HepG2 (cell line): ENCODE measurements around the gene HINFP. TPM values are rescaled to one million over a fixed set of nuclear protein-coding genes. Genes with fewer than 3 reads are reported as not detected.

Source experiments
- DMTF1 ChIP-seq: sonication (generic); formaldehyde crosslinking; IDR thresholded peaks from 2 replicates; pipeline ENCODE4 v1.4.0; 2020; ENCODE audit warnings: mild to moderate bottlenecking, missing genetic modification reagents
- ERF ChIP-seq: IDR thresholded peaks from 2 replicates; pipeline ENCODE4 v1.6.1; 2018; ENCODE audit warnings: missing biosample characterization, missing genetic modification reagents
- FOXK1 ChIP-seq: sonication (generic); formaldehyde crosslinking; IDR thresholded peaks from 2 replicates; pipeline ENCODE4 v1.4.0; 2020; ENCODE audit warnings: low read depth, missing genetic modification reagents, borderline replicate concordance
- GMEB2 ChIP-seq: IDR thresholded peaks from 2 replicates; pipeline ENCODE4 v1.6.1; 2016; ENCODE audit warnings: missing biosample characterization, missing genetic modification reagents, low read depth
- HNF4G ChIP-seq, 2 experiments: sonication (generic) in 1 of 2; formaldehyde crosslinking in 1 of 2; IDR thresholded peaks; 2 replicates each; pipeline versions ENCODE4 v1.4.0 to v1.6.1; 2011 to 2020; ENCODE audit warnings: borderline replicate concordance in 2 of 2, low read depth in 2 of 2, mild to moderate bottlenecking in 2 of 2, low read length in 1 of 2, missing genetic modification reagents in 1 of 2, moderate library complexity in 1 of 2
- IKZF5 ChIP-seq: IDR thresholded peaks from 2 replicates; pipeline ENCODE4 v1.6.1; 2018; ENCODE audit warnings: missing genetic modification reagents, mild to moderate bottlenecking, missing compliant biosample characterization
- JUNB ChIP-seq: sonication (generic); formaldehyde crosslinking; IDR thresholded peaks from 2 replicates; pipeline ENCODE4 v1.8.0; 2022; ENCODE audit warnings: missing genetic modification reagents, mild to moderate bottlenecking, borderline replicate concordance
- SAFB2 ChIP-seq: sonication (generic); formaldehyde crosslinking; IDR thresholded peaks from 2 replicates; pipeline ENCODE4 v1.5.1; 2020; ENCODE audit warnings: missing genetic modification reagents, low read depth, mild to moderate bottlenecking, borderline replicate concordance
- polyA plus RNA-seq, 8 experiments: library from polyadenylated mRNA; depleted of rRNA in 3 of 8; stranded (reverse) in 7 of 8; unstranded in 1 of 8; fragments of >200 nt; fragmentation: Illumina TruSeq in 4 of 8; extraction: Trizol in 4 of 8; gene quantifications; 2 replicates each; pipeline versions ENCODE4 v1.2.1 to v1.2.3, GENCODE V29; 2011 to 2016; ENCODE audit warnings: low read depth in 4 of 8, missing spikeins in 1 of 8, mixed read lengths in 1 of 8; ENCODE audit not compliant: insufficient read depth in 1 of 8
- total RNA-seq, 5 experiments: library from RNA; depleted of rRNA; stranded (reverse); fragments of >200 nt; fragmentation: Illumina TruSeq; extraction: Trizol; gene quantifications; 2 replicates each; pipeline ENCODE4 v1.2.3, GENCODE V29; 2016; ENCODE audit warnings: low read depth in 1 of 5

Gene HINFP
- total and polyA plus RNA-seq, 2 of the 13 experiments (the other 11 are each of a cell fraction or from before 2014, with no cell fraction given) = 15.1 to 21.4 TPM

- TF ChIP-seq IKZF5 (CRISPR knock-in tag) (no peak), ERF (CRISPR knock-in tag) (no peak), FOXK1 (CRISPR knock-in tag) (no peak), JUNB (CRISPR knock-in tag) (no peak), SAFB2 (CRISPR knock-in tag) (no peak), GMEB2 (CRISPR knock-in tag) (no peak), HNF4G (IDR thresholded peaks at IDR 0.05; ENCODE audit: borderline replicate concordance, low read depth, low read length) (no peak), HNF4G (CRISPR knock-in tag; IDR thresholded peaks at IDR 0.05; ENCODE audit: borderline replicate concordance, low read depth) (no peak), DMTF1 (CRISPR knock-in tag) (no peak)
Measured at GRCh38 chr11:119178166-119178680, 56.8 kb downstream of the HINFP start (continued).
